K562 (cell line): ENCODE data around the gene MAPK13. TPM values are rescaled to one million over a fixed set of nuclear protein-coding genes. Genes with fewer than 3 reads are reported as not detected.

Experiments used
- BRF1 ChIP-seq: IDR thresholded peaks from 3 replicates; pipeline ENCODE4 v1.6.1; 2011; ENCODE audit warnings: borderline replicate concordance, mild to moderate bottlenecking; ENCODE audit not compliant: insufficient read length; ENCODE audit errors: extremely low read depth
- E2F4 ChIP-seq: sonication (generic); formaldehyde crosslinking; IDR thresholded peaks from 2 replicates; pipeline ENCODE4 v1.8.0; 2022; ENCODE audit warnings: mild to moderate bottlenecking, low read depth, missing genetic modification reagents
- ESRRA ChIP-seq: fragments of 450-650 bp; IDR thresholded peaks from 2 replicates; pipeline ENCODE4 v1.6.1; 2014; ENCODE audit warnings: low read depth, mild to moderate bottlenecking, moderate library complexity, borderline replicate concordance
- FOXO4 ChIP-seq: fragments of 450-650 bp; formaldehyde crosslinking; IDR thresholded peaks from 2 replicates; pipeline ENCODE4 v1.4.0; 2020; ENCODE audit warnings: mild to moderate bottlenecking, moderate library complexity
- GATAD2B ChIP-seq: fragments of 450-650 bp; IDR thresholded peaks from 2 replicates; pipeline ENCODE4 v1.6.1; 2017; ENCODE audit warnings: mild to moderate bottlenecking, borderline replicate concordance
- MBD2 ChIP-seq: sonication (generic); IDR thresholded peaks from 2 replicates; pipeline ENCODE4 v1.6.1; 2016; ENCODE audit warnings: low read depth, borderline replicate concordance
- MYNN ChIP-seq, 2 experiments: sonication (generic); formaldehyde crosslinking in 1 of 2; IDR thresholded peaks; 2 replicates each; pipeline versions ENCODE4 v1.5.0 to v1.6.1; 2016 to 2020; ENCODE audit warnings: antibody characterized with exemption in 1 of 2, missing genetic modification reagents in 1 of 2
- POLR2A ChIP-seq: fragments of 450-650 bp; conservative IDR thresholded peaks from 2 replicates; pipeline ENCODE4 v1.6.1; 2016
- PRDM10 ChIP-seq: fragments of 450-650 bp; IDR thresholded peaks from 2 replicates; pipeline ENCODE4 v1.6.1; 2018; ENCODE audit not compliant: partially characterized antibody
- PTTG1 ChIP-seq: fragments of 450-650 bp; IDR thresholded peaks from 2 replicates; pipeline ENCODE4 v1.6.1; 2016; ENCODE audit warnings: low read depth, mild to moderate bottlenecking, missing genetic modification characterization, missing compliant biosample characterization
- RAD51 ChIP-seq: fragments of 450-650 bp; IDR thresholded peaks from 2 replicates; pipeline ENCODE4 v1.7.1; 2016; ENCODE audit warnings: low read depth, mild to moderate bottlenecking, borderline replicate concordance
- RCOR1 ChIP-seq, 2 experiments: IDR thresholded peaks; 2 replicates each; pipeline ENCODE4 v1.6.1; 2012; ENCODE audit warnings: low read depth in 2 of 2, low read length in 2 of 2, borderline replicate concordance in 1 of 2, improper control_type of control experiment in 1 of 2
- SFPQ ChIP-seq: fragments of 200-400 bp; formaldehyde crosslinking; IDR thresholded peaks from 2 replicates; pipeline ENCODE4 v1.6.1; 2017; ENCODE audit warnings: mild to moderate bottlenecking, low read depth, low read length, moderate library complexity
- STAT5B ChIP-seq: fragments of 250-450 bp; sonication (Bioruptor Pico); IDR thresholded peaks from 2 replicates; pipeline ENCODE4 v1.8.0; 2021; ENCODE audit warnings: mild to moderate bottlenecking, inconsistent platforms
- TAF7 ChIP-seq: fragments of 450-650 bp; IDR thresholded peaks from 2 replicates; pipeline ENCODE4 v1.6.1; 2016; ENCODE audit warnings: missing genetic modification characterization, missing compliant biosample characterization
- TFAM ChIP-seq: fragments of 250-450 bp; sonication (Bioruptor Pico); conservative IDR thresholded peaks from 2 replicates; pipeline ENCODE4 v1.5.0; 2021; ENCODE audit warnings: mild to moderate bottlenecking, moderate library complexity
- ZNF124 ChIP-seq: sonication (generic); formaldehyde crosslinking; IDR thresholded peaks from 2 replicates; pipeline ENCODE4 v1.8.1; 2022; ENCODE audit warnings: missing genetic modification reagents
- ZNF282 ChIP-seq: sonication (generic); formaldehyde crosslinking; IDR thresholded peaks from 2 replicates; pipeline ENCODE4 v1.8.1; 2023; ENCODE audit warnings: missing genetic modification reagents
- ZNF668 ChIP-seq: fragments of 250-450 bp; sonication (Bioruptor Pico); IDR thresholded peaks from 2 replicates; pipeline ENCODE4 v1.8.0; 2022; ENCODE audit warnings: mild to moderate bottlenecking, inconsistent platforms
- polyA plus RNA-seq, 8 experiments: library from polyadenylated mRNA; depleted of rRNA in 4 of 8; stranded (reverse) in 5 of 8; unstranded in 3 of 8; fragments of >200 nt; fragmentation: Nextera tagmentation in 2 of 8; fragmentation: Illumina TruSeq in 1 of 8; extraction: Ambion mirVana in 2 of 8; extraction: Trizol in 1 of 8; gene quantifications; 2 replicates each; pipeline versions ENCODE4 v1.2.1 to v1.2.3, GENCODE V29; 2011 to 2014; ENCODE audit warnings: inconsistent platforms in 1 of 8, missing spikeins in 1 of 8
- total RNA-seq, 7 experiments: library from RNA; depleted of rRNA in 6 of 7; stranded (reverse); fragments of >200 nt in 6 of 7; fragmentation: Illumina TruSeq in 2 of 7; extraction: Trizol in 2 of 7; gene quantifications; 2 replicates each; pipeline versions ENCODE4 v1.2.1 to v1.2.3, GENCODE V29; 2011 to 2021; ENCODE audit warnings: low replicate concordance in 1 of 7

MAPK13 gene
- total and polyA plus RNA-seq, 9 of the 15 experiments (the other 6 are each of a cell fraction or from before 2014, with no cell fraction given): 0.03 to 2.3 (median 0.48) TPM; not detected in 1

- TF ChIP-seq RCOR1 (IDR thresholded peaks at IDR 0.05; ENCODE audit: borderline replicate concordance in 1 of 2, low read depth in 2 of 2, low read length in 2 of 2): 0 out of 4 replicates have a peak, but pooled peaks of 1 of the 2 experiments have one; percentile 5
- TF ChIP-seq SFPQ: no peak
- no peak for TF ChIP-seq PTTG1 (tag)
- no peak for TF ChIP-seq ESRRA
- TF ChIP-seq MBD2: no peak
- TF ChIP-seq TFAM (CRISPR knock-in tag): no peak
- TF ChIP-seq ZNF282: no peak
- TF ChIP-seq TAF7 (tag): no peak
- no peak for TF ChIP-seq FOXO4 (CRISPR knock-in tag)
- TF ChIP-seq POLR2A: no peak
- TF ChIP-seq ZNF668 (CRISPR knock-in tag): no peak
- TF ChIP-seq RAD51: peak; percentile 29; the same call in 1 of the 2 replicates
- TF ChIP-seq PRDM10: no peak
- TF ChIP-seq E2F4 (CRISPR knock-in tag): no peak
- TF ChIP-seq BRF1: no peak
- 0 out of 2 replicates have a peak, but pooled peaks have one; percentile 34 for TF ChIP-seq MYNN (IDR thresholded peaks at IDR 0.05)
- no peak for TF ChIP-seq MYNN (CRISPR knock-in tag; IDR thresholded peaks at IDR 0.05)
- no peak for TF ChIP-seq ZNF124 (CRISPR knock-in tag)
- peak; percentile 55; the same call in 1 of the 2 replicates for TF ChIP-seq GATAD2B
- no peak for TF ChIP-seq STAT5B (CRISPR knock-in tag)
Observed at GRCh38 chr6:36120979-36121786, 9.1 kb upstream of the MAPK13 start (continued).
